GM12875 (cell line): Measurements from ENCODE around the gene NEMP1.
"Not testable (repeated sequence)": the region's sequence is repeated elsewhere in the genome, so short reads cannot be mapped to it uniquely, and the experiment has no call there.

Source experiments
- H3K4me3 ChIP-seq: one replicate; pipeline ENCODE4 v1.5.1; 2011; ENCODE audit warnings: low read depth, low read length, control low read depth
- CTCF ChIP-seq: IDR thresholded peaks from 2 replicates; pipeline ENCODE4 v1.5.1; 2011; ENCODE audit warnings: low read depth, mild to moderate bottlenecking, control low read depth, inconsistent platforms, low read length, moderate library complexity, borderline replicate concordance; ENCODE audit not compliant: insufficient read depth

NEMP1 gene

GRCh38 chr12:57029457-57029856 lies 49.1 kb downstream of the NEMP1 start:
- TF ChIP-seq CTCF, result no peak
- no peak overlapping the region for H3K4me3 ChIP-seq

- H3K4me3 ChIP-seq, result no peak overlapping the region
- no peak for TF ChIP-seq CTCF
Observed at GRCh38 chr12:57027805-57028153, 50.8 kb downstream of the NEMP1 start.

- no peak overlapping the region for H3K4me3 ChIP-seq
- no peak for TF ChIP-seq CTCF
Observed at GRCh38 chr12:57027011-57027804, 51.4 kb downstream of the NEMP1 start.

- H3K4me3 ChIP-seq, result no peak overlapping the region
- TF ChIP-seq CTCF, result no peak
Observed at GRCh38 chr12:57025196-57025595, 53.4 kb downstream of the NEMP1 start.

GRCh38 chr12:57022324-57022723 lies 56.3 kb downstream of the NEMP1 start:
- not testable (repeated sequence) for H3K4me3 ChIP-seq

GRCh38 chr12:57019983-57020719 lies 58.4 kb downstream of the NEMP1 start:
- TF ChIP-seq CTCF, result no peak
- H3K4me3 ChIP-seq, result no peak overlapping the region

- no peak overlapping the region for H3K4me3 ChIP-seq
- no peak for TF ChIP-seq CTCF
Observed at GRCh38 chr12:57018906-57019305, 59.7 kb downstream of the NEMP1 start.

- H3K4me3 ChIP-seq, result not testable (repeated sequence)
Observed at GRCh38 chr12:57018353-57018752, 60.2 kb downstream of the NEMP1 start.
